SK-N-SH treated with all-trans-retinoic acid at 6 μM for 48 hours (cell line): Measurements from ENCODE around the gene CADM2.

ENCODE experiments used
- CSDC2 ChIP-seq: fragments of 250-450 bp; sonication (Bioruptor Pico); IDR thresholded peaks from 2 replicates; pipeline ENCODE4 v1.5.0; 2020; ENCODE audit warnings: mild to moderate bottlenecking, moderate library complexity
- OSR1 ChIP-seq: fragments of 250-450 bp; sonication (Bioruptor Pico); IDR thresholded peaks from 2 replicates; pipeline ENCODE4 v1.8.0; 2022; ENCODE audit warnings: moderate library complexity, mild to moderate bottlenecking, inconsistent platforms
- PPARA ChIP-seq: fragments of 250-450 bp; sonication (Bioruptor Pico); IDR thresholded peaks from 2 replicates; pipeline ENCODE4 v1.5.0; 2020; ENCODE audit warnings: mild to moderate bottlenecking, borderline replicate concordance
- ZFP3 ChIP-seq: fragments of 250-450 bp; sonication (Bioruptor Pico); IDR thresholded peaks from 2 replicates; pipeline ENCODE4 v1.5.0; 2020; ENCODE audit warnings: mild to moderate bottlenecking, moderate library complexity
- ZNF70 ChIP-seq: fragments of 450-650 bp; formaldehyde crosslinking; IDR thresholded peaks from 2 replicates; pipeline ENCODE4 v1.5.0; 2020; ENCODE audit warnings: mild to moderate bottlenecking, moderate library complexity
- TF ChIP-seq, protein P1 (sequence below): fragments of 250-450 bp; sonication (Bioruptor Pico); IDR thresholded peaks from 2 replicates; pipeline ENCODE4 v1.8.0; 2021; ENCODE audit warnings: low read depth, mild to moderate bottlenecking, moderate library complexity, borderline replicate concordance

DNA sequence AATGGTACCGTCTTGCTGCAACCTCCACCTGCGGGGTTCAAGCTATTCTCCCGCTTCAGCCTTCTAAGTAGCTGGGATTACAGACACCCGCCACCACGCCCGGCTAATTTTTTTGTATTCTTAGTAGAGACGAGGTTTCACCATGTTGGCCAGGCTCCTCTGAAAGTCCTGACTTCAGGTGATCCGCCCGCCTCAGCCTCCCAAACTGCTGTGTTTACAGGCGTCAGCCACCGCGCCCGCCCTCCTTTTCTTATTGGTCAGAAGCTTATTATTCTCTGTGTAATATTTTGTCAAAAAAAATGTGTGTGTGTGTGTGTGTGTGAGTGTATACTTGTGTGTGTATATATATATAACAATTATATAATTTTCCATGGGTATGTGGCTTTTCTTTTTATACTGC lies 425.6 kb downstream of the CADM2 start:
- TF ChIP-seq CSDC2 (no peak), ZNF70 (no peak), PPARA (CRISPR knock-in tag) (no peak), ZFP3 (CRISPR knock-in tag) (no peak), OSR1 (CRISPR knock-in tag) (no peak)
- TF ChIP-seq, protein P1, sequence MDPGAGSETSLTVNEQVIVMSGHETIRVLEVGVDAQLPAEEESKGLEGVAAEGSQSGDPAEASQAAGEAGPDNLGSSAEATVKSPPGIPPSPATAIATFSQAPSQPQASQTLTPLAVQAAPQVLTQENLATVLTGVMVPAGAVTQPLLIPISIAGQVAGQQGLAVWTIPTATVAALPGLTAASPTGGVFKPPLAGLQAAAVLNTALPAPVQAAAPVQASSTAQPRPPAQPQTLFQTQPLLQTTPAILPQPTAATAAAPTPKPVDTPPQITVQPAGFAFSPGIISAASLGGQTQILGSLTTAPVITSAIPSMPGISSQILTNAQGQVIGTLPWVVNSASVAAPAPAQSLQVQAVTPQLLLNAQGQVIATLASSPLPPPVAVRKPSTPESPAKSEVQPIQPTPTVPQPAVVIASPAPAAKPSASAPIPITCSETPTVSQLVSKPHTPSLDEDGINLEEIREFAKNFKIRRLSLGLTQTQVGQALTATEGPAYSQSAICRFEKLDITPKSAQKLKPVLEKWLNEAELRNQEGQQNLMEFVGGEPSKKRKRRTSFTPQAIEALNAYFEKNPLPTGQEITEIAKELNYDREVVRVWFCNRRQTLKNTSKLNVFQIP (CRISPR knock-in tag) = no peak
